H1 (cell line): ENCODE measurements around the gene ENPP6. TPM values are rescaled to one million over a fixed set of nuclear protein-coding genes. Genes with fewer than 3 reads are reported as not detected.

Experiments
- CTCF ChIA-PET: fragments of 300-600 bp; sonication (Branson Sonifier 250); formaldehyde crosslinking; loops from one replicate; lab custom pipeline; 2021; ENCODE audit not compliant: partially characterized antibody; lab: Charles Lee
- POLR2A ChIA-PET: fragments of 300-600 bp; sonication (Branson Sonifier 250); formaldehyde crosslinking; loops from one replicate; lab custom pipeline; 2021; ENCODE audit warnings: inconsistent platforms; ENCODE audit not compliant: partially characterized antibody; lab: Charles Lee
- DNase-seq, 2 experiments: peaks; one replicate each; pipeline versions ENCODE4 v3.0.0 to v3.0.0-alpha.2; 2010 to 2022; ENCODE audit warnings: low spot score in 2 of 2, low read depth in 1 of 2, mixed read lengths in 1 of 2
- FAIRE-seq: peaks from 2 replicates; lab custom pipeline; 2011; peaks lifted over from hg19 to GRCh38; lab: Jason Lieb, UNC
- H2AFZ ChIP-seq: 2 replicates; pipeline ENCODE4 v1.8.1; 2012; ENCODE audit warnings: low read length, inconsistent platforms
- H2AK5ac ChIP-seq: 2 replicates; pipeline ENCODE4 v1.6.1; 2013; ENCODE audit warnings: low read depth, low read length
- H2BK120ac ChIP-seq: replicated peaks from 2 replicates; pipeline ENCODE3; 2013; ENCODE audit warnings: low read depth, low read length, inconsistent platforms
- H2BK12ac ChIP-seq: 2 replicates; pipeline ENCODE4 v1.6.1; 2013; ENCODE audit warnings: low read depth, low read length
- H2BK15ac ChIP-seq: 2 replicates; pipeline ENCODE4 v1.6.1; 2013; ENCODE audit warnings: low read length
- H2BK20ac ChIP-seq: 2 replicates; pipeline ENCODE4 v1.6.1; 2013; ENCODE audit warnings: low read length
- H2BK5ac ChIP-seq: 2 replicates; pipeline ENCODE4 v1.6.1; 2013; ENCODE audit warnings: low read depth, low read length
- H3K14ac ChIP-seq: 2 replicates; pipeline ENCODE4 v1.6.1; 2013; ENCODE audit warnings: inconsistent platforms; ENCODE audit not compliant: insufficient read length
- H3K18ac ChIP-seq: 2 replicates; pipeline ENCODE4 v1.6.1; 2013; ENCODE audit warnings: low read length; ENCODE audit errors: extremely low read depth
- H3K23ac ChIP-seq: 2 replicates; pipeline ENCODE4 v1.6.1; 2013; ENCODE audit warnings: inconsistent platforms; ENCODE audit not compliant: insufficient read length
- H3K23me2 ChIP-seq: 2 replicates; pipeline ENCODE4 v1.6.1; 2013; ENCODE audit warnings: low read depth, low read length
- H3K27ac ChIP-seq: 2 replicates; pipeline ENCODE4 v1.6.1; 2011; ENCODE audit warnings: low read depth, low read length, inconsistent platforms
- H3K27me3 ChIP-seq, 4 experiments: replicated peaks in 1 of 4; 1 replicate in 1 of 4; 2 replicates in 3 of 4; pipeline versions ENCODE4 v1.6.1 to v1.8.1; 2011 to 2013; ENCODE audit warnings: low read length in 3 of 4, mild to moderate bottlenecking in 3 of 4, inconsistent platforms in 2 of 4, mixed read lengths in 2 of 4, moderate library complexity in 1 of 4; ENCODE audit not compliant: control insufficient read depth in 3 of 4, insufficient read depth in 3 of 4; ENCODE audit errors: extremely low read depth in 1 of 4
- H3K36me3 ChIP-seq, 4 experiments: 2 replicates each; pipeline versions ENCODE4 v1.6.1 to v1.8.1; 2011 to 2013; ENCODE audit warnings: mild to moderate bottlenecking in 4 of 4, low read length in 3 of 4, moderate library complexity in 2 of 4, control low read depth in 1 of 4, inconsistent platforms in 1 of 4; ENCODE audit not compliant: insufficient read depth in 4 of 4, control insufficient read depth in 2 of 4
- H3K4ac ChIP-seq: replicated peaks from 2 replicates; pipeline ENCODE3; 2013; ENCODE audit warnings: low read length, low read depth, mixed read lengths, inconsistent platforms; ENCODE audit not compliant: insufficient read length
- H3K4me1 ChIP-seq, 4 experiments: replicated peaks in 1 of 4; 1 replicate in 1 of 4; 2 replicates in 3 of 4; pipeline versions ENCODE4 v1.6.1 to v1.8.1; 2011 to 2013; ENCODE audit warnings: low read length in 3 of 4, inconsistent platforms in 2 of 4, mixed read lengths in 1 of 4; ENCODE audit not compliant: insufficient read depth in 4 of 4, control insufficient read depth in 3 of 4
- H3K4me2 ChIP-seq, 2 experiments: 2 replicates each; pipeline versions ENCODE4 v1.6.1 to v1.8.1; 2011 to 2013; ENCODE audit warnings: low read depth in 2 of 2, low read length in 2 of 2, control low read depth in 1 of 2, inconsistent platforms in 1 of 2, mild to moderate bottlenecking in 1 of 2; ENCODE audit not compliant: insufficient read depth in 1 of 2
- H3K4me3 ChIP-seq, 4 experiments: fragments of 200-600, 300-600 bp in 1 of 4; sonication (generic), shearing (Covaris generic), sonication (Bioruptor Twin) in 1 of 4; 2 replicates each; pipeline versions ENCODE4 v1.5.1 to v1.8.1; 2011 to 2016; ENCODE audit warnings: low read length in 4 of 4, low read depth in 3 of 4, control low read depth in 2 of 4, inconsistent platforms in 2 of 4, mild to moderate bottlenecking in 2 of 4, mixed read lengths in 1 of 4, moderate library complexity in 1 of 4; ENCODE audit not compliant: insufficient read depth in 2 of 4; ENCODE audit errors: extremely low read depth in 1 of 4
- H3K56ac ChIP-seq: replicated peaks from 2 replicates; pipeline ENCODE3; 2013; ENCODE audit warnings: low read depth, mild to moderate bottlenecking, mixed read lengths, low read length, inconsistent platforms; ENCODE audit not compliant: insufficient read length
- H3K79me1 ChIP-seq: 2 replicates; pipeline ENCODE4 v1.6.1; 2013; ENCODE audit warnings: low read depth, low read length, control low read depth
- H3K79me2 ChIP-seq, 2 experiments: 2 replicates each; pipeline versions ENCODE4 v1.6.1 to v1.8.1; 2012 to 2013; ENCODE audit warnings: low read length in 2 of 2, mild to moderate bottlenecking in 2 of 2, inconsistent platforms in 1 of 2; ENCODE audit not compliant: insufficient read depth in 2 of 2, control insufficient read depth in 1 of 2
- H3K9ac ChIP-seq, 4 experiments: replicated peaks in 1 of 4; 1 replicate in 1 of 4; 2 replicates in 3 of 4; pipeline versions ENCODE4 v1.6.1 to v1.8.1; 2011 to 2013; ENCODE audit warnings: low read depth in 3 of 4, low read length in 3 of 4, control low read depth in 2 of 4, mild to moderate bottlenecking in 2 of 4, moderate library complexity in 2 of 4, inconsistent platforms in 1 of 4; ENCODE audit errors: extremely low read depth in 1 of 4
- H3K9me3 ChIP-seq, 2 experiments: 2 replicates each; pipeline versions ENCODE4 v1.6.1 to v1.8.1; 2012 to 2013; ENCODE audit warnings: mild to moderate bottlenecking in 2 of 2, moderate library complexity in 2 of 2, control low read depth in 1 of 2, inconsistent platforms in 1 of 2, low read depth in 1 of 2, low read length in 1 of 2, mixed read lengths in 1 of 2; ENCODE audit not compliant: insufficient read depth in 2 of 2
- H4K20me1 ChIP-seq, 2 experiments: replicated peaks in 1 of 2; 2 replicates each; pipeline versions ENCODE3 to v1.8.1; 2011 to 2013; ENCODE audit warnings: inconsistent platforms in 2 of 2, low read length in 2 of 2, mild to moderate bottlenecking in 1 of 2; ENCODE audit not compliant: insufficient read depth in 2 of 2, control insufficient read depth in 1 of 2
- H4K5ac ChIP-seq: 2 replicates; pipeline ENCODE4 v1.6.1; 2013; ENCODE audit warnings: low read length, low read depth, mixed read lengths, inconsistent platforms; ENCODE audit not compliant: insufficient read length
- H4K8ac ChIP-seq: 2 replicates; pipeline ENCODE4 v1.8.0; 2013; ENCODE audit warnings: mild to moderate bottlenecking, moderate library complexity, low read length, inconsistent platforms; ENCODE audit not compliant: insufficient read depth; ENCODE audit errors: extremely low read depth
- H4K91ac ChIP-seq: replicated peaks from 2 replicates; pipeline ENCODE3; 2013; ENCODE audit warnings: low read length, mixed read lengths, inconsistent platforms; ENCODE audit not compliant: insufficient read length
- ATF3 ChIP-seq: IDR thresholded peaks from 2 replicates; pipeline ENCODE4 v1.6.1; 2011; ENCODE audit warnings: low read depth, mild to moderate bottlenecking, low read length; ENCODE audit not compliant: insufficient read depth
- BCL11A ChIP-seq, 2 experiments: IDR thresholded peaks; one replicate each; pipeline ENCODE4 v1.6.1; 2011; ENCODE audit warnings: low read depth in 2 of 2, low read length in 2 of 2, mild to moderate bottlenecking in 2 of 2
- CBX5 ChIP-seq: fragments of 300-800, 300-1000 bp; sonication (generic); IDR thresholded peaks from 2 replicates; pipeline ENCODE4 v1.7.1; 2016; ENCODE audit warnings: antibody characterized with exemption, low read length, low read depth
- CBX8 ChIP-seq: fragments of 300-800, 300-1000 bp; sonication (generic); IDR thresholded peaks from 2 replicates; pipeline ENCODE4 v1.7.1; 2016; ENCODE audit warnings: low read depth, low read length, borderline replicate concordance
- CHD1 ChIP-seq: IDR thresholded peaks from 2 replicates; pipeline ENCODE4 v1.6.1; 2012; ENCODE audit warnings: low read depth, low read length, improper control_type of control experiment
- EZH2 ChIP-seq: fragments of 200-600 bp; sonication (generic); IDR thresholded peaks from 2 replicates; pipeline ENCODE4 v1.7.1; 2012; ENCODE audit warnings: low read depth, mild to moderate bottlenecking, moderate library complexity, low read length, inconsistent platforms; ENCODE audit not compliant: severe bottlenecking
- MAFK ChIP-seq: IDR thresholded peaks from 2 replicates; pipeline ENCODE4 v1.6.1; 2012; ENCODE audit warnings: low read depth, mild to moderate bottlenecking, improper control_type of control experiment, low read length
- TBP ChIP-seq: IDR thresholded peaks from 2 replicates; pipeline ENCODE4 v1.6.1; 2011; ENCODE audit warnings: low read depth, low read length, improper control_type of control experiment
- WGBS, 2 experiments: shearing (Covaris generic) in 1 of 2; methylation state at CpG; one replicate each; pipeline versions ENCODE4 v1.1.6 to v1.1.7; 2013 to 2015; ENCODE audit warnings: low lambda C conversion rate in 2 of 2, mixed read lengths in 2 of 2, inconsistent platforms in 1 of 2, low coverage in 1 of 2, missing lambda C conversion rate in 1 of 2; ENCODE audit not compliant: insufficient replicate concordance in 2 of 2, insufficient coverage in 1 of 2, insufficient read length in 1 of 2; ENCODE audit errors: extremely low coverage in 1 of 2, missing lambda C conversion rate in 1 of 2; 5-methylcytosine and 5-hydroxymethylcytosine counted together
- polyA plus RNA-seq, 7 experiments: library from polyadenylated mRNA; depleted of rRNA in 3 of 7; stranded (reverse) in 5 of 7; unstranded in 2 of 7; fragments of >200 nt in 5 of 7; fragments of 200-250 nt in 2 of 7; gene quantifications; 1 replicate in 5 of 7; 2 replicates in 1 of 7; 4 replicates in 1 of 7; pipeline versions ENCODE4 v1.2.1 to v1.2.3, GENCODE V29; 2011 to 2013; ENCODE audit warnings: missing spikeins in 2 of 7, mixed read lengths in 2 of 7
- total RNA-seq: library from RNA; stranded (reverse); fragmentation: NEBNext Ultra II Directional; extraction: Animal tissue kit (Norgen Biotek cat#: 25700); gene quantifications from 2 replicates; pipeline ENCODE4 v1.2.1, GENCODE V29; 2021

Gene ENPP6
- total and polyA plus RNA-seq, 2 of the 8 experiments (the other 6 are each of a cell fraction or from before 2014, with no cell fraction given), result 0.11 to 0.20 TPM

- Histone ChIP-seq H3K4me1 (peaks cover 0 to 6% (median 1%) of the 10 kb centered on the region in 4 experiments; a peak in 4 of 7 replicates), H2BK120ac (no peak overlapping the region), H3K79me2 (no peaks in the 10 kb centered on the region), H3K27me3 (peaks cover 0 to 9% (median 2%) of the 10 kb centered on the region in 4 experiments; a peak in 2 of 7 replicates), H2AFZ (no peak overlapping the region), H3K18ac (no peak overlapping the region), H2BK20ac (no peak overlapping the region), H3K4me3 (no peak overlapping the region), H4K8ac (no peak overlapping the region), H2BK12ac (no peak overlapping the region), H3K79me1 (no peaks in the 10 kb centered on the region), H4K5ac (no peak overlapping the region), H4K20me1 (peaks cover 0 to 2% of the 10 kb centered on the region in 2 experiments), H3K56ac (no peak overlapping the region), H3K4ac (no peak overlapping the region), H3K23me2 (peaks cover 2% of the 10 kb centered on the region; the same call in 1 of the 2 replicates), H3K27ac (no peak overlapping the region), H2BK5ac (no peak overlapping the region), H3K23ac (no peak overlapping the region), H3K9ac (no peak overlapping the region), H2BK15ac (no peak overlapping the region), H3K4me2 (no peak overlapping the region), H4K91ac (no peak overlapping the region), H2AK5ac (no peak overlapping the region), H3K14ac (no peak overlapping the region), H3K36me3 (no peaks in the 10 kb centered on the region), H3K9me3 (no peaks in the 10 kb centered on the region)
- TF ChIP-seq CHD1, result no peak
- TF ChIP-seq CBX5, result no peak
- no peak for TF ChIP-seq MAFK
- TF ChIP-seq BCL11A (IDR thresholded peaks at IDR 0.05; ENCODE audit: low read depth in 2 of 2, low read length in 2 of 2), result no peak
- TF ChIP-seq TBP, result no peak
- TF ChIP-seq EZH2, result no peak
- no peak for TF ChIP-seq ATF3
- TF ChIP-seq CBX8, result no peak
- FAIRE-seq, result no peak
- ChIA-PET POLR2A (no interaction called here), CTCF (interaction anchor here (0.6 to 11.3 kb wide), 23 partner anchors 10 to 296 kb away, joined by 3 to 151 read pairs (median 7); no protein-coding TSS in a partner anchor)
- 92% methylated on average over 11 of the region's 11 CpGs; no CpG with 5 or more reads in 1 of the 2 experiments for WGBS, 2 experiments
- DNase-seq, result no peak
Observed at GRCh38 chr4:184101711-184102110, 116.0 kb downstream of the ENPP6 start.
